Upper lobe of left lung (tissue), 6 donors: Measurements from ENCODE around the gene BCAS4. TPM values are rescaled to one million over a fixed set of nuclear protein-coding genes. Genes with fewer than 3 reads are reported as not detected.

Experiments used
- ATAC-seq, 2 donors: fragments of 200-7000 bp; cut with Tn5 transposase; one replicate each; pipeline ENCODE4 v1.9.1; 2022; ENCODE audit warnings: mild to moderate bottlenecking in 2 of 2, moderate library complexity in 2 of 2; ENCODE audit not compliant: low FRiP score in 2 of 2
- DNase-seq, 2 donors: peaks; one replicate each; pipeline ENCODE4 v3.0.0-alpha.2; 2019 to 2020
- H3K27ac ChIP-seq, 4 donors: fragments of 200-600 bp; sonication (generic); one replicate each; pipeline ENCODE4 v1.5.1; 2016 to 2019
- H3K27me3 ChIP-seq, 4 donors: fragments of 200-600 bp; sonication (generic); one replicate each; pipeline ENCODE4 v1.5.1; 2017 to 2019
- H3K36me3 ChIP-seq, 4 donors: fragments of 200-600 bp; sonication (generic); one replicate each; pipeline ENCODE4 v1.5.1; 2016 to 2019
- H3K4me1 ChIP-seq, 4 donors: fragments of 200-600 bp; sonication (generic); one replicate each; pipeline ENCODE4 v1.5.1; 2018 to 2019
- H3K4me3 ChIP-seq, 4 donors: fragments of 200-600 bp; sonication (generic); one replicate each; pipeline ENCODE4 v1.5.1; 2017 to 2019; ENCODE audit warnings: mild to moderate bottlenecking in 2 of 4, moderate library complexity in 1 of 4
- H3K9me3 ChIP-seq, 4 donors: fragments of 200-600 bp; sonication (generic); one replicate each; pipeline ENCODE4 v1.5.1; 2018 to 2019
- CTCF ChIP-seq, 6 experiments: fragments of 450-650 bp in 4 of 6; fragments of 200-600 bp in 2 of 6; sonication (generic) in 2 of 6; IDR thresholded peaks; one replicate each; pipeline ENCODE4 v1.5.1; 2016 to 2019; ENCODE audit warnings: antibody characterized with exemption in 6 of 6
- EP300 ChIP-seq, 4 donors: sonication (generic); formaldehyde crosslinking; IDR thresholded peaks; one replicate each; pipeline ENCODE4 v1.5.1; 2017; ENCODE audit warnings: antibody characterized with exemption in 4 of 4, control low read depth in 2 of 4
- POLR2A ChIP-seq, 4 donors: fragments of 450-650 bp; IDR thresholded peaks; one replicate each; pipeline ENCODE4 v1.5.1; 2016 to 2017; ENCODE audit warnings: antibody characterized with exemption in 4 of 4, mild to moderate bottlenecking in 2 of 4
- POLR2AphosphoS5 ChIP-seq, 2 donors: sonication (generic); formaldehyde crosslinking; IDR thresholded peaks; one replicate each; pipeline ENCODE4 v1.5.1; 2017; ENCODE audit warnings: antibody characterized with exemption in 2 of 2
- WGBS, 2 donors: methylation state at CpG; one replicate each; pipeline ENCODE4 v1.1.5; 2017 to 2018; 5-methylcytosine and 5-hydroxymethylcytosine counted together
- total RNA-seq, 6 donors: library from RNA; depleted of rRNA in 4 of 6; stranded (reverse); fragments of >200 nt in 4 of 6; gene quantifications; one replicate each; pipeline versions ENCODE4 v1.1.0 to v1.2.1, GENCODE V29; 2016 to 2021
- donor health status: DM: no; HTN: no; CAD: no; lungs with moderate emphysema.
- donor health status: DM: no; HTN: yes; CAD: no; lungs with severe emphysema.

Gene BCAS4
- total RNA-seq, 6 donors from 2014 or later = 2.3 to 12.3 (median 5.2) TPM

GRCh38 chr20:50855498-50856474, 60.9 kb downstream of the BCAS4 start:
- Histone ChIP-seq H3K36me3 (no peaks in the 10 kb centered on the region), H3K27ac (no peak overlapping the region), H3K9me3 (no peaks in the 10 kb centered on the region), H3K27me3 (no peaks in the 10 kb centered on the region), H3K4me1 (no peaks in the 10 kb centered on the region), H3K4me3 (no peak overlapping the region)
- peak in 1 of 2 donors; percentile 8 for ATAC-seq
- no peak for DNase-seq
- 64 to 71% methylated on average over 20 to 23 of the region's 23 CpGs for WGBS, 2 donors
- TF ChIP-seq POLR2A (IDR thresholded peaks at IDR 0.05) = no peak
- no peak for TF ChIP-seq POLR2AphosphoS5 (IDR thresholded peaks at IDR 0.05)
- no peak for TF ChIP-seq EP300 (IDR thresholded peaks at IDR 0.05)
- no peak for TF ChIP-seq CTCF (IDR thresholded peaks at IDR 0.05)

- no peak for DNase-seq
- no peaks in the 10 kb centered on the region for H3K27me3 ChIP-seq
- 80 to 85% methylated on average over 3 to 5 of the region's 5 CpGs for WGBS, 2 donors
- no peaks in the 10 kb centered on the region for H3K36me3 ChIP-seq
- H3K27ac ChIP-seq = no peak overlapping the region
- no peaks in the 10 kb centered on the region for H3K9me3 ChIP-seq
- TF ChIP-seq EP300 (IDR thresholded peaks at IDR 0.05) = no peak
- TF ChIP-seq POLR2A (IDR thresholded peaks at IDR 0.05) = no peak
- TF ChIP-seq POLR2AphosphoS5 (IDR thresholded peaks at IDR 0.05) = no peak
- TF ChIP-seq CTCF (IDR thresholded peaks at IDR 0.05) = no peak
- ATAC-seq = no peak
- no peak overlapping the region for H3K4me3 ChIP-seq
- H3K4me1 ChIP-seq = no peaks in the 10 kb centered on the region
These were observed 61.7 kb downstream of the BCAS4 start for GRCh38 chr20:50856475-50857041.

- TF ChIP-seq EP300 (IDR thresholded peaks at IDR 0.05) (no peak), CTCF (IDR thresholded peaks at IDR 0.05) (no peak), POLR2AphosphoS5 (IDR thresholded peaks at IDR 0.05) (no peak), POLR2A (IDR thresholded peaks at IDR 0.05) (no peak)
- 90 to 97% methylated on average over 7 of the region's 7 CpGs for WGBS, 2 donors
- no peak overlapping the region for H3K4me3 ChIP-seq
- no peak for ATAC-seq
- no peaks in the 10 kb centered on the region for H3K4me1 ChIP-seq
- no peak overlapping the region for H3K27ac ChIP-seq
- no peaks in the 10 kb centered on the region for H3K9me3 ChIP-seq
- H3K27me3 ChIP-seq = no peaks in the 10 kb centered on the region
- no peaks in the 10 kb centered on the region for H3K36me3 ChIP-seq
- DNase-seq = no peak
These were observed 62.5 kb downstream of the BCAS4 start for GRCh38 chr20:50857348-50857747.

GRCh38 chr20:50858525-50858924, 63.7 kb downstream of the BCAS4 start:
- Histone ChIP-seq H3K4me1 (no peaks in the 10 kb centered on the region), H3K27me3 (no peaks in the 10 kb centered on the region), H3K36me3 (no peaks in the 10 kb centered on the region), H3K9me3 (no peaks in the 10 kb centered on the region), H3K27ac (no peak overlapping the region), H3K4me3 (no peak overlapping the region)
- no peak for ATAC-seq
- DNase-seq = no peak
- no peak for TF ChIP-seq POLR2A (IDR thresholded peaks at IDR 0.05)
- 90 to 98% methylated on average over 5 of the region's 5 CpGs for WGBS, 2 donors

GRCh38 chr20:50859161-50859560, 64.3 kb downstream of the BCAS4 start:
- Histone ChIP-seq H3K36me3 (no peaks in the 10 kb centered on the region), H3K4me3 (no peak overlapping the region), H3K9me3 (no peaks in the 10 kb centered on the region), H3K4me1 (no peaks in the 10 kb centered on the region), H3K27ac (no peak overlapping the region), H3K27me3 (no peaks in the 10 kb centered on the region)
- WGBS, 2 donors = 95% methylated on average over 10 of the region's 10 CpGs
- no peak for DNase-seq
- no peak for ATAC-seq
- TF ChIP-seq POLR2AphosphoS5 (IDR thresholded peaks at IDR 0.05) = no peak
- no peak for TF ChIP-seq CTCF (IDR thresholded peaks at IDR 0.05)
- TF ChIP-seq POLR2A (IDR thresholded peaks at IDR 0.05) = no peak
- no peak for TF ChIP-seq EP300 (IDR thresholded peaks at IDR 0.05)
